Globus pallidus (tissue), 1 donor: ENCODE data around the gene HSD17B8.

Source experiments
- DNase-seq: peaks from one replicate; pipeline ENCODE4 v3.0.0-alpha.2; 2015; ENCODE audit warnings: low spot score

The HSD17B8 gene

DNA sequence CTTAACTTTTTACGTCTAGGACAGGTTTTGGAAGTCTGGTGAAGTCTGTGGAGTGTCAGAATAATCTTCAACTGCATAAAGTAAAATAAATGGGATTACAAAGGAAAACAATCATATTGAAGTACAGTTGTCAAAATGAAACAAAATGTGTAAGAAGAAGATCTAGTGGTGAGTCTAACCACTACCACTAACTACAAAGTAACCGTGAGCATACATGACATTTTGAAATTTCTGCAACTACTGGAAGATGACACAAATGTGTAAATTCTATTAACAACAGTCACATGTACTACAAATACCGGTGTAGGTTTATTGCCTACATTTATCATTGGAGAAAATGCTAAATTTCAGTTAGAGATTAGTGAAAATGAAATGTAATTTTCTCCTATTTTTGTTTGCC lies 37.5 kb downstream of the HSD17B8 start:
- no peak for DNase-seq

DNA sequence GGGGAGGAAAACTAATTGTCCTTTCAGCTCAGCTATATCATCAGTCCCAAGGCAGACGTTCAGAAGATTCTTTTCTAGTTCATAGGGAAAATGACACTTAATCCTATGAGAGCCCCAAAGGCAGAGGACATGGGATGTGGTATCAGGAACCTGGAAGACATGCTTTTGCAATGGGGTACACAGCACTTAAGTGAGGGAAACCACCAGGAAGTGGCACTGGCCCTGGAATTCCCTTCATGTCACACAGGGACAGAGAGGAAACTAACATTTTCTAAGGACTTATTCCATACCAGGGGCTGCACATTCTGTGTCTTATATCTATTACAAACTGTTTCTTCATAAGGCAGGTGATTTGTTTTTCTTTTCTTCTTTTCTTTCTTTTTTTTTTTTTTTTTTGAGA lies 39.0 kb downstream of the HSD17B8 start:
- DNase-seq, result no peak

- DNase-seq, result peak; percentile 83
Measured at GRCh38 chr6:33247977-33248642, 43.7 kb downstream of the HSD17B8 start.

GRCh38 chr6:33248643-33248931 lies 44.1 kb downstream of the HSD17B8 start:
- DNase-seq, result no peak

DNA sequence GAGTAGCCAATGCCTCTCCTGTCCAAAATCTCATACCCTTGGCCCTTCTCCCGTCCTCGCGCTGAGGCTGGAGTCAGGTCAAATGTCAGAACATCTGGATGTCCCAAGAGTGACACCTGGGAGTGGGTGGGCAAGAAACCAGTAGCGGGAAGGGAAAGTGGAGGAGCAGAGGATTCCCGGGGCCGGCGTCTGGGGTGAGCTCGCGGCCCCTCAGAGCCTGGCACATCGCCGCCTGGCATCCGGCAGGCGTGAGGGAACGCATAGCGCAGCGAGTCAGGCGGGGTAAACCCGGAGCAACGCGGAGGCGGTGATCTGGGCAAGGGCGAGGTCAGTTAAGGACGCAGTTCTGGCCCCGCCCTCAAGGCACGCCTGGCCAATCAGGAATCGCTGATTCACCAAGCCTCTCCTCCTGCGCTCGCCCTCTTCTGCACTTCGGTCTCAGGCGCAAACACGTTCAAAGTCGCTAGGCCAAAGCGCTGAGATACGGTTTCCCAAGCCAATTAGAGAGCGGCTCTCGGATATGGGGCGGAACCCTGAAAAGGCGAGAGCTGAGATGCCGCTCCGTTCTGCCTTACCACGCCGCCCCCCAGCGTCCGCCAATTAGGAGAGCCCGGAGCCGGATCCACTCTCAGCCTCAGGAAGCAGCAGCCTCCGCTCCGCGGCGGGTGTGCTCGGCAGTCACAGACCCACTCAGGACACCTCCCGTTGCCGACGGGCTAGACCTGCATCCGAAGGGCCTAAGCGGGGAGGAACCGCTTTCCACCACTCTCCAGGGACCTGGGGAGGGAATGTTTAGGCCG lies 44.7 kb downstream of the HSD17B8 start:
- DNase-seq, result peak; percentile 99

- DNase-seq, result peak; percentile 7
Measured at GRCh38 chr6:33249732-33250630, 45.5 kb downstream of the HSD17B8 start.

DNA sequence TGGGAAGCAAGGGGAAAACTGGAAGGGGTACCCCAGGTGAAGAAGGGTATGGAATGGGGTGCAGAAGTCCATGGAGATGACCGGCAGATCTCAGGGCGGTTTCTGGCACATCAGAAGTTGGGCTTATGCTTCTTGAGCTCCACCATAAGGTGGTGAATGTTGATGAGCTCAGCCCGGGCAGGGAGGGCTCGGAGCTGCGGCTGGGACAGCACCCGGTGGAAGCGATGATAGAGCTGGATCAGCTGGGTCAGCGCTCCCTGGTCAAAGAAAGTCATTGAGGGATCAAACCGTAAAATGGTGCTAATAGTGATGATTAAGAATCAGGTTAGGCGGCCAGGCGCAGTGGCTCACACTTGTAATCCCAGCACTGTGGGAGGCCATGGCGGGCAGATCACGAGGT lies 46.3 kb downstream of the HSD17B8 start:
- no peak for DNase-seq

DNA sequence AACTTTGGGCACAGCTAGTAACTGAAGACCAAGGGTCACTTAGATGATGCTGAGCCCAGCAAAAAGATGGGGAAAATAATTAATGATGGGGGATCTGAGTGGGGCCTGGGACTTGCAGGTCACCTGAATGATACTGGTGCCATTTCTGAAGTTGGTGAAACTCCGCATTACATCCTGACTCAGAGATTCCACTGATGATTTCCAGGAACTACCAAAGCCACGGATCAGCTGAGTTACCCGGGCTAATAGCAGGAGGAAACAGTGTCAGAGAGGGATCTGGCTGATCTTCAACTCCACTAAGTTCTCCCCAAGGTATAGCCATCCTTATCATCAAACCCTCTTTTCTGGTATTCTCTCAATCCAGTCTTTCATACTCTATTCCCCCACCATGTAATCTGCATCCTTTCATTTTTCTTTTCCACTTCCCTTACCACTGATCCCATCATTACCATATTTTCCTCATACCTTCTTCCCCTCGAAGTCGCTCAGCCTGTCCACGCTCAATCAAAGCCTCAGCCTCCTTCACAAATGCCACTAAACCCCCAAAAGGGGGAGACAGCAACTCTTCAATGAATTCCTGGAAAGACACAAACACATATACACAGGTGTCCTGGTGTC lies 47.0 kb downstream of the HSD17B8 start:
- DNase-seq, result no peak

DNA sequence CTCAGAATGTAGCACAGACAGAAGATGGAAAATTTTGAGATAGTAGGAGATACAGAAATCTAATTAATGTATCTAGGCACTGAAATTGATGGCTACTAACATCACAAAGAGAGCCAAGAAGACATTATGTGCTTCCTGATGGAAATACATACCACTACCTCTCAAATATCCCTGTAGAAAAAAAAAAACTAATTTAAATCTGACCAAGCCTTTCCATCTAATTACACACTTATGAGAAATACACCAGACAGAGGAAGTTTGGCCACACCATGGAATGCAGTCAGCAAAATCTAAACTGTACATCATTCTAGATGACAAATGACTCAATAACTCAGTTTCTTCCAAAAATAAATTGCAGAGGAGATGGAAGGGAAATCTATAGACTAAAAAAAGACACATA lies 48.3 kb downstream of the HSD17B8 start:
- DNase-seq, result no peak

GRCh38 chr6:33254591-33254990 lies 50.1 kb downstream of the HSD17B8 start:
- DNase-seq, result no peak
